ENCODE measurements around the gene SPAG17. TPM values are rescaled to one million over a fixed set of nuclear protein-coding genes. Genes with fewer than 3 reads are reported as not detected.

SPAG17 gene
- total RNA-seq, 6 donors from 2014 or later = 0.26 to 94.3 (median 11.3) TPM

GRCh38 chr1:117919376-117919775 is 265.7 kb downstream of the SPAG17 start:
- ATAC-seq (ENCODE audit: low FRiP score in 2 of 2) = no peak
- DNase-seq = no peak
- Histone ChIP-seq H3K9me3 (no peaks in the 10 kb centered on the region), H3K36me3 (peaks cover 0 to 57% (median 26%) of the 10 kb centered on the region in 4 donors), H3K4me3 (no peak overlapping the region), H3K27ac (no peak overlapping the region), H3K27me3 (no peaks in the 10 kb centered on the region), H3K4me1 (no peaks in the 10 kb centered on the region)
- TF ChIP-seq POLR2AphosphoS5 (IDR thresholded peaks at IDR 0.05) (no peak), CTCF (IDR thresholded peaks at IDR 0.05) (no peak), POLR2A (IDR thresholded peaks at IDR 0.05) (no peak), EP300 (IDR thresholded peaks at IDR 0.05) (no peak)

- TF ChIP-seq EP300 (IDR thresholded peaks at IDR 0.05) = no peak
- TF ChIP-seq POLR2AphosphoS5 (IDR thresholded peaks at IDR 0.05) = no peak
- no peak for TF ChIP-seq CTCF (IDR thresholded peaks at IDR 0.05)
- TF ChIP-seq POLR2A (IDR thresholded peaks at IDR 0.05) = no peak
These were observed 274.0 kb downstream of the SPAG17 start for GRCh38 chr1:117911051-117911450.

GRCh38 chr1:117905019-117905418 is 280.0 kb downstream of the SPAG17 start:
- Histone ChIP-seq H3K36me3 (peaks cover 0 to 93% (median 27%) of the 10 kb centered on the region in 4 donors), H3K9me3 (no peaks in the 10 kb centered on the region), H3K4me3 (no peak overlapping the region), H3K27me3 (no peaks in the 10 kb centered on the region), H3K27ac (no peak overlapping the region), H3K4me1 (no peaks in the 10 kb centered on the region)
- TF ChIP-seq EP300 (IDR thresholded peaks at IDR 0.05) (no peak), CTCF (IDR thresholded peaks at IDR 0.05) (no peak), POLR2AphosphoS5 (IDR thresholded peaks at IDR 0.05) (no peak), POLR2A (IDR thresholded peaks at IDR 0.05) (no peak)
- WGBS, 2 donors = 81 to 89% methylated on average over 2 of the region's 2 CpGs
- no peak for DNase-seq
- ATAC-seq (ENCODE audit: low FRiP score in 2 of 2) = no peak

More at GRCh38 chr1:117911051-117911450, 274.0 kb downstream of the SPAG17 start:
- Histone ChIP-seq H3K27me3 (no peaks in the 10 kb centered on the region), H3K36me3 (peaks cover 5 to 94% (median 48%) of the 10 kb centered on the region in 4 donors), H3K4me1 (no peaks in the 10 kb centered on the region), H3K27ac (no peak overlapping the region), H3K9me3 (no peaks in the 10 kb centered on the region), H3K4me3 (no peak overlapping the region)
- DNase-seq (no peak), ATAC-seq (ENCODE audit: low FRiP score in 2 of 2) (no peak)

- H3K4me1 ChIP-seq = no peaks in the 10 kb centered on the region
- no peak overlapping the region for H3K27ac ChIP-seq
- H3K4me3 ChIP-seq = no peak overlapping the region
- WGBS, 2 donors = 96 to 100% methylated on average over 3 of the region's 3 CpGs
- H3K27me3 ChIP-seq = no peaks in the 10 kb centered on the region
- ATAC-seq (ENCODE audit: low FRiP score in 2 of 2) = no peak
- no peaks in the 10 kb centered on the region for H3K9me3 ChIP-seq
- H3K36me3 ChIP-seq = peaks cover 0 to 91% (median 25%) of the 10 kb centered on the region in 4 donors
- TF ChIP-seq POLR2AphosphoS5 (IDR thresholded peaks at IDR 0.05) = no peak
- TF ChIP-seq POLR2A (IDR thresholded peaks at IDR 0.05) = no peak
- TF ChIP-seq CTCF (IDR thresholded peaks at IDR 0.05) = no peak
- TF ChIP-seq EP300 (IDR thresholded peaks at IDR 0.05) = no peak
- DNase-seq = no peak
These were observed 280.5 kb downstream of the SPAG17 start for GRCh38 chr1:117904485-117904884.
